Coronary artery (tissue), 2 donors: ENCODE results near the gene MTREX.

ENCODE experiments used
- DNase-seq: peaks from one replicate; pipeline ENCODE4 v3.0.0-alpha.2; 2017; ENCODE audit warnings: low spot score
- H3K27ac ChIP-seq, 2 donors: fragments of 200-600 bp; sonication (generic); one replicate each; pipeline ENCODE4 v1.5.1; 2016 to 2019
- H3K4me3 ChIP-seq: fragments of 200-600 bp; sonication (generic); 2 replicates; pipeline ENCODE4 v1.5.1; 2016; ENCODE audit warnings: mild to moderate bottlenecking, moderate library complexity
- CTCF ChIP-seq: fragments of 200-600 bp; sonication (generic); IDR thresholded peaks from one replicate; pipeline ENCODE4 v1.5.1; 2019; ENCODE audit warnings: antibody characterized with exemption

The MTREX gene

GRCh38 chr5:55445791-55446190 lies 138.0 kb downstream of the MTREX start:
- no peak for DNase-seq
- Histone ChIP-seq H3K4me3 (no peak overlapping the region), H3K27ac (no peak overlapping the region)
- no peak for TF ChIP-seq CTCF

- peak overlapping the region; percentile 37 to 50 for H3K27ac ChIP-seq
- no peak for TF ChIP-seq CTCF
- no peak for DNase-seq
Measured at GRCh38 chr5:55446640-55447351, 139.0 kb downstream of the MTREX start.

GRCh38 chr5:55450050-55450765 lies 142.4 kb downstream of the MTREX start:
- H3K27ac ChIP-seq = peak overlapping the region in 1 of 2 donors; percentile 32
- H3K4me3 ChIP-seq = no peak overlapping the region
- no peak for DNase-seq
- no peak for TF ChIP-seq CTCF

More at GRCh38 chr5:55446640-55447351, 139.0 kb downstream of the MTREX start:
- no peak overlapping the region for H3K4me3 ChIP-seq

GRCh38 chr5:55451976-55452375 lies 144.2 kb downstream of the MTREX start:
- DNase-seq = no peak
- no peak for TF ChIP-seq CTCF
- Histone ChIP-seq H3K27ac (no peak overlapping the region), H3K4me3 (no peak overlapping the region)

- no peak for TF ChIP-seq CTCF
- no peak overlapping the region for H3K4me3 ChIP-seq
- H3K27ac ChIP-seq = no peak overlapping the region
- no peak for DNase-seq
Measured at GRCh38 chr5:55453211-55453610, 145.4 kb downstream of the MTREX start.

- Histone ChIP-seq H3K27ac (peak overlapping the region; percentile 23 to 37), H3K4me3 (no peak overlapping the region)
- DNase-seq = no peak
- TF ChIP-seq CTCF = no peak
Measured at GRCh38 chr5:55454282-55454681, 146.5 kb downstream of the MTREX start.
